H1 (cell line): ENCODE measurements around the gene KLHDC10. TPM values are rescaled to one million over a fixed set of nuclear protein-coding genes. Genes with fewer than 3 reads are reported as not detected.

ENCODE experiments used
- CTCF ChIA-PET: fragments of 300-600 bp; sonication (Branson Sonifier 250); formaldehyde crosslinking; loops from one replicate; lab custom pipeline; 2021; ENCODE audit not compliant: partially characterized antibody; lab: Charles Lee
- POLR2A ChIA-PET: fragments of 300-600 bp; sonication (Branson Sonifier 250); formaldehyde crosslinking; loops from one replicate; lab custom pipeline; 2021; ENCODE audit warnings: inconsistent platforms; ENCODE audit not compliant: partially characterized antibody; lab: Charles Lee
- DNase-seq, 2 experiments: peaks; one replicate each; pipeline versions ENCODE4 v3.0.0 to v3.0.0-alpha.2; 2010 to 2022; ENCODE audit warnings: low spot score in 2 of 2, low read depth in 1 of 2, mixed read lengths in 1 of 2
- FAIRE-seq: peaks from 2 replicates; lab custom pipeline; 2011; peaks lifted over from hg19 to GRCh38; lab: Jason Lieb, UNC
- H2AFZ ChIP-seq: 2 replicates; pipeline ENCODE4 v1.8.1; 2012; ENCODE audit warnings: low read length, inconsistent platforms
- H2AK5ac ChIP-seq: 2 replicates; pipeline ENCODE4 v1.6.1; 2013; ENCODE audit warnings: low read depth, low read length
- H2BK120ac ChIP-seq: replicated peaks from 2 replicates; pipeline ENCODE3; 2013; ENCODE audit warnings: low read depth, low read length, inconsistent platforms
- H2BK12ac ChIP-seq: 2 replicates; pipeline ENCODE4 v1.6.1; 2013; ENCODE audit warnings: low read depth, low read length
- H2BK15ac ChIP-seq: 2 replicates; pipeline ENCODE4 v1.6.1; 2013; ENCODE audit warnings: low read length
- H2BK20ac ChIP-seq: 2 replicates; pipeline ENCODE4 v1.6.1; 2013; ENCODE audit warnings: low read length
- H2BK5ac ChIP-seq: 2 replicates; pipeline ENCODE4 v1.6.1; 2013; ENCODE audit warnings: low read depth, low read length
- H3K14ac ChIP-seq: 2 replicates; pipeline ENCODE4 v1.6.1; 2013; ENCODE audit warnings: inconsistent platforms; ENCODE audit not compliant: insufficient read length
- H3K18ac ChIP-seq: 2 replicates; pipeline ENCODE4 v1.6.1; 2013; ENCODE audit warnings: low read length; ENCODE audit errors: extremely low read depth
- H3K23ac ChIP-seq: 2 replicates; pipeline ENCODE4 v1.6.1; 2013; ENCODE audit warnings: inconsistent platforms; ENCODE audit not compliant: insufficient read length
- H3K23me2 ChIP-seq: 2 replicates; pipeline ENCODE4 v1.6.1; 2013; ENCODE audit warnings: low read depth, low read length
- H3K27ac ChIP-seq: 2 replicates; pipeline ENCODE4 v1.6.1; 2011; ENCODE audit warnings: low read depth, low read length, inconsistent platforms
- H3K27me3 ChIP-seq, 4 experiments: replicated peaks in 1 of 4; 1 replicate in 1 of 4; 2 replicates in 3 of 4; pipeline versions ENCODE4 v1.6.1 to v1.8.1; 2011 to 2013; ENCODE audit warnings: low read length in 3 of 4, mild to moderate bottlenecking in 3 of 4, inconsistent platforms in 2 of 4, mixed read lengths in 2 of 4, moderate library complexity in 1 of 4; ENCODE audit not compliant: control insufficient read depth in 3 of 4, insufficient read depth in 3 of 4; ENCODE audit errors: extremely low read depth in 1 of 4
- H3K36me3 ChIP-seq, 4 experiments: 2 replicates each; pipeline versions ENCODE4 v1.6.1 to v1.8.1; 2011 to 2013; ENCODE audit warnings: mild to moderate bottlenecking in 4 of 4, low read length in 3 of 4, moderate library complexity in 2 of 4, control low read depth in 1 of 4, inconsistent platforms in 1 of 4; ENCODE audit not compliant: insufficient read depth in 4 of 4, control insufficient read depth in 2 of 4
- H3K4ac ChIP-seq: replicated peaks from 2 replicates; pipeline ENCODE3; 2013; ENCODE audit warnings: low read length, low read depth, mixed read lengths, inconsistent platforms; ENCODE audit not compliant: insufficient read length
- H3K4me1 ChIP-seq, 4 experiments: replicated peaks in 1 of 4; 1 replicate in 1 of 4; 2 replicates in 3 of 4; pipeline versions ENCODE4 v1.6.1 to v1.8.1; 2011 to 2013; ENCODE audit warnings: low read length in 3 of 4, inconsistent platforms in 2 of 4, mixed read lengths in 1 of 4; ENCODE audit not compliant: insufficient read depth in 4 of 4, control insufficient read depth in 3 of 4
- H3K4me2 ChIP-seq, 2 experiments: 2 replicates each; pipeline versions ENCODE4 v1.6.1 to v1.8.1; 2011 to 2013; ENCODE audit warnings: low read depth in 2 of 2, low read length in 2 of 2, control low read depth in 1 of 2, inconsistent platforms in 1 of 2, mild to moderate bottlenecking in 1 of 2; ENCODE audit not compliant: insufficient read depth in 1 of 2
- H3K4me3 ChIP-seq, 4 experiments: fragments of 200-600, 300-600 bp in 1 of 4; sonication (generic), shearing (Covaris generic), sonication (Bioruptor Twin) in 1 of 4; 2 replicates each; pipeline versions ENCODE4 v1.5.1 to v1.8.1; 2011 to 2016; ENCODE audit warnings: low read length in 4 of 4, low read depth in 3 of 4, control low read depth in 2 of 4, inconsistent platforms in 2 of 4, mild to moderate bottlenecking in 2 of 4, mixed read lengths in 1 of 4, moderate library complexity in 1 of 4; ENCODE audit not compliant: insufficient read depth in 2 of 4; ENCODE audit errors: extremely low read depth in 1 of 4
- H3K56ac ChIP-seq: replicated peaks from 2 replicates; pipeline ENCODE3; 2013; ENCODE audit warnings: low read depth, mild to moderate bottlenecking, mixed read lengths, low read length, inconsistent platforms; ENCODE audit not compliant: insufficient read length
- H3K79me1 ChIP-seq: 2 replicates; pipeline ENCODE4 v1.6.1; 2013; ENCODE audit warnings: low read depth, low read length, control low read depth
- H3K79me2 ChIP-seq, 2 experiments: 2 replicates each; pipeline versions ENCODE4 v1.6.1 to v1.8.1; 2012 to 2013; ENCODE audit warnings: low read length in 2 of 2, mild to moderate bottlenecking in 2 of 2, inconsistent platforms in 1 of 2; ENCODE audit not compliant: insufficient read depth in 2 of 2, control insufficient read depth in 1 of 2
- H3K9ac ChIP-seq, 4 experiments: replicated peaks in 1 of 4; 1 replicate in 1 of 4; 2 replicates in 3 of 4; pipeline versions ENCODE4 v1.6.1 to v1.8.1; 2011 to 2013; ENCODE audit warnings: low read depth in 3 of 4, low read length in 3 of 4, control low read depth in 2 of 4, mild to moderate bottlenecking in 2 of 4, moderate library complexity in 2 of 4, inconsistent platforms in 1 of 4; ENCODE audit errors: extremely low read depth in 1 of 4
- H3K9me3 ChIP-seq, 2 experiments: 2 replicates each; pipeline versions ENCODE4 v1.6.1 to v1.8.1; 2012 to 2013; ENCODE audit warnings: mild to moderate bottlenecking in 2 of 2, moderate library complexity in 2 of 2, control low read depth in 1 of 2, inconsistent platforms in 1 of 2, low read depth in 1 of 2, low read length in 1 of 2, mixed read lengths in 1 of 2; ENCODE audit not compliant: insufficient read depth in 2 of 2
- H4K20me1 ChIP-seq, 2 experiments: replicated peaks in 1 of 2; 2 replicates each; pipeline versions ENCODE3 to v1.8.1; 2011 to 2013; ENCODE audit warnings: inconsistent platforms in 2 of 2, low read length in 2 of 2, mild to moderate bottlenecking in 1 of 2; ENCODE audit not compliant: insufficient read depth in 2 of 2, control insufficient read depth in 1 of 2
- H4K5ac ChIP-seq: 2 replicates; pipeline ENCODE4 v1.6.1; 2013; ENCODE audit warnings: low read length, low read depth, mixed read lengths, inconsistent platforms; ENCODE audit not compliant: insufficient read length
- H4K8ac ChIP-seq: 2 replicates; pipeline ENCODE4 v1.8.0; 2013; ENCODE audit warnings: mild to moderate bottlenecking, moderate library complexity, low read length, inconsistent platforms; ENCODE audit not compliant: insufficient read depth; ENCODE audit errors: extremely low read depth
- H4K91ac ChIP-seq: replicated peaks from 2 replicates; pipeline ENCODE3; 2013; ENCODE audit warnings: low read length, mixed read lengths, inconsistent platforms; ENCODE audit not compliant: insufficient read length
- ATF2 ChIP-seq: IDR thresholded peaks from 2 replicates; pipeline ENCODE4 v1.6.1; 2012; ENCODE audit warnings: low read length, inconsistent platforms
- BRCA1 ChIP-seq: IDR thresholded peaks from 2 replicates; pipeline ENCODE4 v1.6.1; 2012; ENCODE audit warnings: low read depth, low read length, improper control_type of control experiment
- EZH2 ChIP-seq: fragments of 200-600 bp; sonication (generic); IDR thresholded peaks from 2 replicates; pipeline ENCODE4 v1.7.1; 2012; ENCODE audit warnings: low read depth, mild to moderate bottlenecking, moderate library complexity, low read length, inconsistent platforms; ENCODE audit not compliant: severe bottlenecking
- WGBS, 2 experiments: shearing (Covaris generic) in 1 of 2; methylation state at CpG; one replicate each; pipeline versions ENCODE4 v1.1.6 to v1.1.7; 2013 to 2015; ENCODE audit warnings: low lambda C conversion rate in 2 of 2, mixed read lengths in 2 of 2, inconsistent platforms in 1 of 2, low coverage in 1 of 2, missing lambda C conversion rate in 1 of 2; ENCODE audit not compliant: insufficient replicate concordance in 2 of 2, insufficient coverage in 1 of 2, insufficient read length in 1 of 2; ENCODE audit errors: extremely low coverage in 1 of 2, missing lambda C conversion rate in 1 of 2; 5-methylcytosine and 5-hydroxymethylcytosine counted together
- polyA plus RNA-seq, 7 experiments: library from polyadenylated mRNA; depleted of rRNA in 3 of 7; stranded (reverse) in 5 of 7; unstranded in 2 of 7; fragments of >200 nt in 5 of 7; fragments of 200-250 nt in 2 of 7; gene quantifications; 1 replicate in 5 of 7; 2 replicates in 1 of 7; 4 replicates in 1 of 7; pipeline versions ENCODE4 v1.2.1 to v1.2.3, GENCODE V29; 2011 to 2013; ENCODE audit warnings: missing spikeins in 2 of 7, mixed read lengths in 2 of 7
- total RNA-seq: library from RNA; stranded (reverse); fragmentation: NEBNext Ultra II Directional; extraction: Animal tissue kit (Norgen Biotek cat#: 25700); gene quantifications from 2 replicates; pipeline ENCODE4 v1.2.1, GENCODE V29; 2021

KLHDC10 gene
- total and polyA plus RNA-seq, 2 of the 8 experiments (the other 6 are each of a cell fraction or from before 2014, with no cell fraction given), result 6.6 to 14.5 TPM

- H3K9ac ChIP-seq, result no peak overlapping the region
- no peaks in the 10 kb centered on the region for H3K79me1 ChIP-seq
- 82% methylated on average over 6 of the region's 6 CpGs; no CpG with 5 or more reads in 1 of the 2 experiments for WGBS, 2 experiments
- H2BK12ac ChIP-seq, result no peak overlapping the region
- no peak overlapping the region for H2BK15ac ChIP-seq
- no peaks in the 10 kb centered on the region for H3K27me3 ChIP-seq
- no peak overlapping the region for H2BK120ac ChIP-seq
- H4K8ac ChIP-seq, result no peak overlapping the region
- H3K4ac ChIP-seq, result no peak overlapping the region
- no peak overlapping the region for H2AK5ac ChIP-seq
- H2BK5ac ChIP-seq, result no peak overlapping the region
- H4K5ac ChIP-seq, result no peak overlapping the region
- no peak overlapping the region for H3K18ac ChIP-seq
- H3K23ac ChIP-seq, result no peak overlapping the region
- no peak overlapping the region for H3K56ac ChIP-seq
- no peak overlapping the region for H2BK20ac ChIP-seq
- no peak overlapping the region for H2AFZ ChIP-seq
- 0 out of 2 replicates have a peak, but pooled peaks cover 2% of the 10 kb centered on the region for H3K23me2 ChIP-seq
- CTCF ChIA-PET, result interaction anchor here (0.6 to 1.1 kb wide), 5 partner anchors 17 to 692 kb away, joined by 3 to 6 read pairs (median 4); no protein-coding TSS in a partner anchor
- no peaks in the 10 kb centered on the region for H3K36me3 ChIP-seq
- H3K27ac ChIP-seq, result no peak overlapping the region
- no peaks in the 10 kb centered on the region for H3K79me2 ChIP-seq
- no peaks in the 10 kb centered on the region for H4K20me1 ChIP-seq
- H3K4me1 ChIP-seq, result no peaks in the 10 kb centered on the region; a peak in 1 of 7 replicates
- no peak overlapping the region for H3K4me2 ChIP-seq
- no peaks in the 10 kb centered on the region for H3K9me3 ChIP-seq
- TF ChIP-seq ATF2 (no peak), EZH2 (no peak), BRCA1 (no peak)
- no peak for FAIRE-seq
- H4K91ac ChIP-seq, result no peak overlapping the region
- H3K4me3 ChIP-seq, result no peak overlapping the region
- POLR2A ChIA-PET, result interaction anchor here (1.2 kb wide), 1 partner anchor 75 kb away, joined by 3 read pairs; no protein-coding TSS in a partner anchor
- DNase-seq, result no peak
- no peak overlapping the region for H3K14ac ChIP-seq
Measured at GRCh38 chr7:130065500-130066152, 4.7 kb upstream of the KLHDC10 start.
